Measurements from ENCODE around the gene ZNF177.
"Not testable (repeated sequence)": the region's sequence is repeated elsewhere in the genome, so short reads cannot be mapped to it uniquely, and the experiment has no call there.

Gene ZNF177

DNA sequence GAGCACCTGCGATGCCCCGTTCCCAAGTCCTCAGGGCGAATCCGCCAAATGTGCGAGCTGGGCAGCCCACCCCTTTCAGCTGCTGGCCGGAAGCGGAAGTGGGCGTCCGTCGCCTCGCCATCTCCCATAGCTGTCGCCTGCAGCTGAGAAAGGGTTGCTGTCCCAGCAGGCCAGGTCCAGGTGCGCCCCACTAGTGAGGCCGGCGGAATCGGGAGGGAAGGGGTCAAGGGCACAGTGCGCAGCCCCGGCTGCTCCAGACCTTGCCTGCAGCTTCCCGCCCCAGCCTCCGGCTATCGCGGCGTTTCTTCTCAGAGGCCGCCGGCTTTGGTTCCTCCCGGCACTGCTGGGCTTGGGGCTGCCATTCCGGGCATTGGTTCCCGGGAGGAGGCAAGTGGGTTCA, at the start of gene ZNF177:
TSS of gene ZNF177 (plus strand) at position 109 of the 400 bp plus-strand sequence. CDS start 15,299 bp downstream, outside the sequence.
- DNase-seq (ENCODE audit: low read depth in 2 of 3, low spot score in 2 of 3): no peak

DNA sequence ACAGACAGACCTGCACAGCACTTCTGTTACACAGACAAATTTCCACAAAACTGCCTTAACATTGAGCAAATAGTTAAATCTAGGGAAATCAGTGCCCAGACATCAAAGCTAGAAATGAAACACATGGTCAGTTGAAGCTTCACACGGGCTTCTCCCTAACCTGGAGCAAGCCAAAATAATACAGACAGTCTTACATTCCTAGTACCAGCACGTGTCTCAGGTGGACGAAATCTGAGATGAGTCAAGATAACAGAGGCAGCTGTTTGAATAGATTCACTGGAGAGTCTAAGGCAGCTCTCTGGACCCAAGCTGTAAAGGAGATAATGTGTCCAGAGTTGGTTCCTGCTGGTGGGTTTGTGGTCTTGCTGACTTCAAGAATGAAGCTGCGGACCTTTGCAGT, 49.1 kb upstream of the ZNF177 start:
- DNase-seq (ENCODE audit: low read depth in 2 of 3, low spot score in 2 of 3): no peak

DNA sequence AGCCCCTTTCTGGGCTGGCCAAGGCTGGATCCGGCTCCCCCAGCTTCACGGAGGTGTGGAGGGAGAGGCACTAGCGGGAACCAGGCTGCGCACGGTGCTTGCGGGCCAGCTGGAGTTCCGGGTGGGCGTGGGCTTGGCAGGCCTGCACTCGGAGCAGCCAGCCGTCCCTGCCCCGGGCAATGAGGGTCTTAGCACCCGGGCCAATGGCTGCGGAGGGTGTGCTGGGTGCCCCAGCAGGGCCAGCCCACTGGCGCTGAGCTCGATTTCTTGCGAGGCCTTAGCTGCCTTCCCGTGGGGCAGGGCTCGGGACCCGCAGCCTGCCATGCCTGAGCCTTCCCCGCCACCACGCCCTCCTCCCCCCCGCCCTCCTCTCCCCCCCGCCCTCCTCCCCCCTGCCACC, 41.5 kb upstream of the ZNF177 start:
- no peak for DNase-seq (ENCODE audit: low read depth in 2 of 3, low spot score in 2 of 3)

- not testable (repeated sequence) for DNase-seq (ENCODE audit: low read depth in 2 of 3, low spot score in 2 of 3)
These were observed 41.1 kb upstream of the ZNF177 start for GRCh38 chr19:9321756-9322155.

GRCh38 chr19:9322201-9322600, 40.6 kb upstream of the ZNF177 start:
- not testable (repeated sequence) for DNase-seq (ENCODE audit: low read depth in 2 of 3, low spot score in 2 of 3)

DNA sequence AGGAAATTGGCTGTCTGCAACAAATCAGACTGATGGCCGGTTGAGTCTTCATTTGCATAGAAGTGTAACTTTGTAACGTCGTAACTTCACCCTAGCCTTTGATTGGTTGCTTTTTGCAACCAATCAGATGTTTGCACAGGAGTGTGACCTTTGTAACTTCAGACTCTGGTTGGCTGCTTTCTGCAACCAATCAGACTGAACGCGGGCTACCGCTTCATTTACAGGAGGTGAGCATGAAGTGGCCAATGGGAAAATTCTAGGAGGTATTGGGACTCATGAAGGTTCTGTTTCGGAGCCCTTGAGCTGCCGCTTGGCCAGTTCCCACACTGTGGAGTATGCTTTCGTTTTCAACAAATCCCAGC, 39.3 kb upstream of the ZNF177 start:
- peak in 2 of 3 experiments; percentile 9 to 13 for DNase-seq (ENCODE audit: low read depth in 2 of 3, low spot score in 2 of 3)

DNA sequence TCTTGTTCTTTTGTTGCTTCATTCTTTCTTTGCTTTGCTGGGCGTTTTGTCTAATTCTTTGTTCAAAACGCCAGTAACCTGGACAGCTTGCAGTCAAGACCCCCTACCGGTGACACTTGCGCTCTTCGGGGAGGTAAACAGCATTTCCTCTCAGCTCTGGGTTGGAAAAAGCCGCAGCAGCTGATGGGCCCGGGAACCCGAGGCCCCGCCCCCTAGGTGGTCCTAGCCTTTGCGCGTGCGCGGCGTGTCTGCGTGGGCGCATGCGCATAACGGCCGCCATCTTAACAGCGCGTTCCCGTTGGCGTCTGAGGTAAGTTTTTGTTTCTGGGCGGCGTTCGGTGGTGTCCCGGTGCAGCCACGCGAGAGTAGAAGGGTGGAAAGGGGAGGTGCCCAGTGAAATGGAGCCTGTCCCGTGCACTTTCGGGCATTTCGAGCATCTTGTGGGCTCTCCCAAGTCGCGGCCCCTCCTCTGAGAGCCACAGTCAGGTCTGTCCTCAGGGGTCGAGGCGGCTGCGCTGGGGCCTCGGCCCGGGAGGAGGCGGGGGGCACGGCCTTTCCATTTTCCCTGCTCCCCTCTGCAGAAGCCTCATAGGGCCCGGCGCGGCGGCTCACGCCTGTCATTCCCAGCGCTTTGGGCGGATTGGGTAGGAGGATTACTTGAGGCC, 38.8 kb upstream of the ZNF177 start, which contains the start of gene ZNF559:
TSS of gene ZNF559 (plus strand) at position 261 of the 665 bp plus-strand sequence. CDS start 14,371 bp downstream, outside the sequence.
- peak; percentile 90 to 97 (median 93) for DNase-seq (ENCODE audit: low read depth in 2 of 3, low spot score in 2 of 3)

DNA sequence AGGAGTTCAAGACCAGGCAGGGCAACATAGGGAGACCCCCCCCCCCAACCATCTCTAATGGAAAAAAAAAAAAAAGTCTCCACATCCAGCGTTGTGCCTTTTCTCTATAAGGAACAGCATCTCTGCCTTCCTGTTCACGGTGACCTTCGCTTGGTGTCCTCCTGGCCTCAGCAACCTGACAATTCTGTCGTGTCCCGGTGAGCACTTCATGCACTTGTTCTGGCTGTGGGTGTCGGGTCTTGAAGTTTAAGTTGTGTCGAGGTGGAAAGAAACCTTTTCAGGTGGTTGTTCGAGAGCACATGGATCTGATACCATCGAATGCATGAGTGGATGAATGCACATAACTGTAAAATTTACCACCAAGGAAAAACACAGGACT, 38.2 kb upstream of the ZNF177 start:
- DNase-seq (ENCODE audit: low read depth in 2 of 3, low spot score in 2 of 3): no peak

GRCh38 chr19:9329999-9330398, 32.8 kb upstream of the ZNF177 start:
- no peak for DNase-seq (ENCODE audit: low read depth in 2 of 3, low spot score in 2 of 3)

GRCh38 chr19:9342610-9343304, 20.1 kb upstream of the ZNF177 start:
- DNase-seq (ENCODE audit: low read depth in 2 of 3, low spot score in 2 of 3): no peak

GRCh38 chr19:9345005-9345404, 17.8 kb upstream of the ZNF177 start:
- DNase-seq (ENCODE audit: low read depth in 2 of 3, low spot score in 2 of 3): no peak

DNA sequence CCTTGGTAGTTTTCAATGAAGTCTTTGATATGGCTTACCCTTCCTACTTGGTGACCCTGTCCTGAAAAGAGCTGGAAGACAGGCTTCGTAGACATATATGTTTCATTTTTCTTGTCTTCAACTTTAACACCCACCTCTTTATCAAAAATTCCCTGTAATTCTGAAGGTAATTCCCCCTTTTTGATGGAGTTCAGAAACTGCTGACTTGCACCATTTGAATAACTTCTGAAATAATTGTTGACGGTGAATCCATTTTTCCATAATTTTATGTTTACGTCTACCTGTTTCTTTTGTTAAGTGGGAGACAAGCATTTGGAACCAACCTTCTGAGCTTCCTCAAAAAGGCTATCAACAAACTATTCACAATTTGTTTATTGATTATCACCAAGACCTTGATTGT, 14.6 kb upstream of the ZNF177 start:
- no peak for DNase-seq (ENCODE audit: low read depth in 2 of 3, low spot score in 2 of 3)

DNA sequence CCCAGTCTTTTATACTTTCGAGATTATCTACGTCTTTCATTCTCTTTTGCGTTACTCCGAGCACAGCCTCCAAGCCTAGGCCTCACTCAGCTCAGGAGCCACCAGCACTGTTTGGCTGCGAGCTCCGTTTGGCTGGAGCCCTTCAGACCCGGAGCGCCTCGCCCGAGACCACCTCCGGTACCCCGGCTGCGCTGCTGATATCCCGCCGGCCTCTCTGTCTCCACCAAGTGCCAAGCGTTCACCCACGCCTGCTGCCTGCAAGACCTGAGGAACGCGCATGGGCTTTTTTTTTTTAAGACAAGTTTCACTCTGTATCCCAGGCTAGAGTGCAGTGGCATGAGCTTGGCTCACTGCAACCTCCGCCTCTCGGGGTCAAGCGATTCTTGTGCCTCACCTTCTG, 14.1 kb upstream of the ZNF177 start:
- DNase-seq (ENCODE audit: low read depth in 2 of 3, low spot score in 2 of 3): no peak

DNA sequence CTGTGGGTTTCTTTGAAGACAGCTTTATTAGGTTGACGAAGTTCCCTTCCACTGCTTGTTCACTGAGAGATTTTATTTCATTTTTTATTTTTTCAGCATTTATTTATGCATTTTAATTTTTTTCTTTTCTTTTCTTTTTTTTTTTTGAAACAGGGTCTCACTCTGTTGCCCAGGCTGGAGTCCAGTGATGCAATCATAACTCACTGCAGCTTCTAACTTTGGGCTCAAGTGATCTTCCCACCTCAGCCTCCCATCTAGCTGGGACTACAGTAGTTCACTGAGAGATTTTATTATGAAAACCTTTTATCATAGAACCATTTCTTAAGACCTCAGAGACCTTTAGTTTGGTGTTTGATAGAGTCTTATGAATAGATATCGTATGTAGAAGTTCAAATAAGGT, 10.3 kb upstream of the ZNF177 start:
- DNase-seq (ENCODE audit: low read depth in 2 of 3, low spot score in 2 of 3): no peak

DNA sequence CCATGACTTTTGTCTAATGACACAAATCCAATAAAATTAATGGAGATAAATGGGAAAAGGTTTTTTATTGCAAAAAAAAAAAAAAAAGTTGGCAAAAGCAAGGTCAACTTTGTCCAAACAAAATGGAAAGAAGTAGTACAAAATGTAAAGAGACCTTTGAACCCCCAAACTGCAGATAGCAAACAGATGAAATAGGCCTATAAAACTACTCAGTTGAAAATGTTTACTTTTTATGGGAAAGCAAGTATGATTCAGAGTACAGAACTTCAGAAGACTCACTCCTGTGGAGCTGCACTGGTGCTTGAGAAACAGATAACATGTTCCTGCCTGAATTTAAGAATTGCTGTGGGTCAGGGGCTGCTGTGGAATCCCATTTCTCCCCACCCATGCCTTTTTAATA, 9.8 kb upstream of the ZNF177 start:
- no peak for DNase-seq (ENCODE audit: low read depth in 2 of 3, low spot score in 2 of 3)

- no peak for DNase-seq (ENCODE audit: low read depth in 2 of 3, low spot score in 2 of 3)
These were observed 8.2 kb upstream of the ZNF177 start for GRCh38 chr19:9354651-9355050.

- DNase-seq (ENCODE audit: low read depth in 2 of 3, low spot score in 2 of 3): no peak
These were observed 8.2 kb downstream of the ZNF177 start for GRCh38 chr19:9370738-9371619.

- DNase-seq (ENCODE audit: low read depth in 2 of 3, low spot score in 2 of 3): no peak
These were observed 18.6 kb downstream of the ZNF177 start for GRCh38 chr19:9381361-9381785.

DNA sequence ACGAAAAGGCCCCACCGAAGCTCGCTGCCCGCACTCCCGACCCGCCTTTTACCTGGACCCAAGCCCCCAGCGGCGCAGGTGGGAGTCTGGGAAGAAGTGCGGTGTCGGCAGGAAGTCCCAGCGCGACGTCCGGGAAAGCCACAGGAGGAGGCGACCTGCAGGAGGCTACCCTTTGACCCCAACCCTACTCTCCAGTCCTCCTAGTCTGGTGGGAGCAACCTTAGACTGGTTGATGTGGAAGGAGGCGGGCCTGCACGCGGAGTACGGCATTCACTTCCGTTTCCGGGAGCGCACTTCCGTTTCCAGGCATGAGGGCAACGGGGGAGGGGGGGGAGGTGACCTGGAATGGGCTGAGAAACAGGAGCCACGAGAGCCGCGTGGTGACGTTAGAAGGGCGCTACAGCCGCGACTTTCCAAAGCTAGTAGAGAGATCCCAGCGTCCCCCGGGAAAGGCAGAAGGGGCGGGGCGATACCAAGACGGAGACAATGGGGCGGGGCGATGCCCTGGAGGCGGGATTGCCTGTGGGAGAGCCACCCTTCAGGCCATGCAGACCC, 44.1 kb downstream of the ZNF177 start:
- peak in 1 of 3 experiments; percentile 21 for DNase-seq (ENCODE audit: low read depth in 2 of 3, low spot score in 2 of 3)

DNA sequence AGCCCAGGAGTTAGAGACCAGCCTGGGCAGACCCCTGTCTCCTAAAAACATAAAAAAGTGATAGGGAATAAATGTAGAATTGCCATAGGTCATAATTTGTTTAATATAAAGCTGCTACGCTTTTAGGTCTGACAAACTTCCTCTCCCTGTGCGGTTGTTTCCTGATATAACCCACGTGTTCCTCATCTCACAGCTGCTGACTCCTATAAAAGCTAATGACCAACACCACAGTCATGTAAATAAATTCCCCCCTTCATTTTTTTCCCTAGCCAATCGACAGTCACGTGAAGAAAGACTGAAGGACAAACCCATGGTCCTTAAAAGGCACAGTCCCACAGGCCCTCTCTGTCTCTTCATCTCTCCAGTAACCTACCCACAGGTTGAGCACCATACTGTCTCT, 45.0 kb downstream of the ZNF177 start:
- no peak for DNase-seq (ENCODE audit: low read depth in 2 of 3, low spot score in 2 of 3)

DNA sequence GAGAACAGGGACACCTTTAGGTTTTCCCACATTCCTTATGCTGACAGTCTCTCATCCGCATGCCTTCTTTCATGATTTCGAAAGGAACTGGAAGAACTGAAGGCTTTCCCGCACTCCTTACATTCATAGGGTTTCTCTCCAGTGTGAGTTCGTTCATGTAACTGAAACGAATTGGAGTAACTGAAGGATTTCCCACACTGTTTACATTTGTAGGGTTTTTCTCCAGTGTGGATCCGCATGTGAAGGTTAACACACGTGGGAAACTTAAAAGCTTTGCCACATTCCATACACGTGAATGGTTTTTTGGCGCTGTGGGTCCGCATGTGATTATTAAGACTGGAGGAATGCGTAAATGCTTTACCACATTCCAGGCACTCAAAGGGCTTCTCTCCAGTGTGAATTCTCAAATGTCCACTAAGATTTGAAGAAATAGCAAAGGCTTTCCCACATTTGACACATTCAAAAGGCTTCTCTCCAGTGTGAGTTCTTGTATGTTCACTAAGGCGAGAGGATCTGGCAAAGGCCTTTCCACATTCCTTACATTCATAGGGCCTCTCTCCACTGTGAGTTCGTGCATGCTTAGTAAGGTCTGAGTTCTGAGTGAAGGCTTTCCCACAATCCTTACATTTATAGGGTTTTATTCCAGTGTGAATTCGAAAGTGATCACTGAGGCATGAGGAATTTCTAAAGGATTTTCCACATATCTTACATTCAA, 50.6 kb downstream of the ZNF177 start:
- DNase-seq (ENCODE audit: low read depth in 2 of 3, low spot score in 2 of 3): no peak
